ENCODE measurements around the gene CHCHD6.

- TF ChIP-seq, protein P1, sequence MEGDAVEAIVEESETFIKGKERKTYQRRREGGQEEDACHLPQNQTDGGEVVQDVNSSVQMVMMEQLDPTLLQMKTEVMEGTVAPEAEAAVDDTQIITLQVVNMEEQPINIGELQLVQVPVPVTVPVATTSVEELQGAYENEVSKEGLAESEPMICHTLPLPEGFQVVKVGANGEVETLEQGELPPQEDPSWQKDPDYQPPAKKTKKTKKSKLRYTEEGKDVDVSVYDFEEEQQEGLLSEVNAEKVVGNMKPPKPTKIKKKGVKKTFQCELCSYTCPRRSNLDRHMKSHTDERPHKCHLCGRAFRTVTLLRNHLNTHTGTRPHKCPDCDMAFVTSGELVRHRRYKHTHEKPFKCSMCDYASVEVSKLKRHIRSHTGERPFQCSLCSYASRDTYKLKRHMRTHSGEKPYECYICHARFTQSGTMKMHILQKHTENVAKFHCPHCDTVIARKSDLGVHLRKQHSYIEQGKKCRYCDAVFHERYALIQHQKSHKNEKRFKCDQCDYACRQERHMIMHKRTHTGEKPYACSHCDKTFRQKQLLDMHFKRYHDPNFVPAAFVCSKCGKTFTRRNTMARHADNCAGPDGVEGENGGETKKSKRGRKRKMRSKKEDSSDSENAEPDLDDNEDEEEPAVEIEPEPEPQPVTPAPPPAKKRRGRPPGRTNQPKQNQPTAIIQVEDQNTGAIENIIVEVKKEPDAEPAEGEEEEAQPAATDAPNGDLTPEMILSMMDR (conservative IDR thresholded peaks at IDR 0.05; ENCODE audit: low read depth, low read length), result no peak
- TF ChIP-seq MAFK (IDR thresholded peaks at IDR 0.05; ENCODE audit: low read depth, low read length), result no peak
- TF ChIP-seq POLR2A (IDR thresholded peaks at IDR 0.05; ENCODE audit: low read depth, low read length), result no peak
- no peak for TF ChIP-seq CEBPB (IDR thresholded peaks at IDR 0.05; ENCODE audit: low read depth, low read length)
- no peak for TF ChIP-seq NFE2L2 (IDR thresholded peaks at IDR 0.05; ENCODE audit: low read depth, low read length)
- TF ChIP-seq RCOR1 (IDR thresholded peaks at IDR 0.05; ENCODE audit: insufficient replicate concordance, low read length), result no peak
- no peak for TF ChIP-seq SMC3 (IDR thresholded peaks at IDR 0.05; ENCODE audit: low read depth, low read length)
- no peak for TF ChIP-seq CHD1 (IDR thresholded peaks at IDR 0.05; ENCODE audit: low read depth, low read length)
- TF ChIP-seq RFX5 (IDR thresholded peaks at IDR 0.05; ENCODE audit: low read depth, low read length), result no peak
- TF ChIP-seq MAZ (IDR thresholded peaks at IDR 0.05; ENCODE audit: borderline replicate concordance, low read depth, low read length), result no peak
- no peak for TF ChIP-seq RAD21 (IDR thresholded peaks at IDR 0.05; ENCODE audit: low read length)
- TF ChIP-seq USF2 (IDR thresholded peaks at IDR 0.05; ENCODE audit: low read depth, low read length), result no peak
- TF ChIP-seq MXI1 (IDR thresholded peaks at IDR 0.05; ENCODE audit: borderline replicate concordance, low read depth, low read length), result no peak
Observed at GRCh38 chr3:126854666-126855065, 150.6 kb downstream of the CHCHD6 start.

Measured in IMR-90 (cell line).